Loucy (cell line): Measurements from ENCODE around the gene YWHAH.

Source experiments
- H2AFZ ChIP-seq: fragments of 200-600 bp; sonication (generic); 2 replicates; pipeline ENCODE4 v1.6.0; 2016; ENCODE audit warnings: antibody characterized with exemption, mild to moderate bottlenecking, low read length, moderate library complexity
- H3F3A ChIP-seq: fragments of 200-600 bp; 2 replicates; pipeline ENCODE4 v1.6.0; 2016; ENCODE audit warnings: antibody characterized with exemption, low read depth, mild to moderate bottlenecking
- H3K27me3 ChIP-seq: fragments of 200-600 bp; sonication (generic); 2 replicates; pipeline ENCODE4 v1.6.1; 2014; ENCODE audit warnings: low read length, mild to moderate bottlenecking; ENCODE audit not compliant: insufficient read depth, poor library complexity, severe bottlenecking
- H3K36me3 ChIP-seq: fragments of 200-600 bp; sonication (generic); 2 replicates; pipeline ENCODE4 v1.6.1; 2016; ENCODE audit warnings: low read length; ENCODE audit not compliant: insufficient read depth
- H3K4me1 ChIP-seq: fragments of 200-600 bp; sonication (generic); 2 replicates; pipeline ENCODE4 v1.5.1; 2014; ENCODE audit warnings: low read length, mild to moderate bottlenecking; ENCODE audit not compliant: insufficient read depth, poor library complexity, severe bottlenecking
- H3K4me2 ChIP-seq: fragments of 200-600 bp; sonication (generic); 2 replicates; pipeline ENCODE4 v1.6.0; 2014; ENCODE audit warnings: antibody characterized with exemption, low read length, low read depth, mild to moderate bottlenecking; ENCODE audit not compliant: poor library complexity, severe bottlenecking
- H3K4me3 ChIP-seq: fragments of 200-600 bp; sonication (generic); 2 replicates; pipeline ENCODE4 v1.5.1; 2014; ENCODE audit warnings: low read length, mild to moderate bottlenecking, mixed read lengths; ENCODE audit not compliant: poor library complexity, severe bottlenecking
- H3K79me2 ChIP-seq: fragments of 200-600 bp; sonication (generic); 2 replicates; pipeline ENCODE4 v1.6.1; 2014; ENCODE audit warnings: low read length; ENCODE audit not compliant: insufficient read depth
- H3K9ac ChIP-seq: fragments of 200-600 bp; sonication (generic); 2 replicates; pipeline ENCODE4 v1.6.0; 2014; ENCODE audit warnings: mild to moderate bottlenecking, low read depth, low read length, moderate library complexity; ENCODE audit not compliant: poor library complexity, severe bottlenecking
- H3K9me2 ChIP-seq: fragments of 200-600 bp; sonication (generic); replicated peaks from 2 replicates; pipeline ENCODE4 v1.6.1; 2016; ENCODE audit warnings: low read depth, low read length, mixed read lengths
- H3K9me3 ChIP-seq: fragments of 200-600 bp; sonication (generic); 2 replicates; pipeline ENCODE4 v1.6.1; 2014; ENCODE audit warnings: mild to moderate bottlenecking, antibody characterized with exemption, low read length, low read depth; ENCODE audit not compliant: insufficient read depth
- H4K20me1 ChIP-seq: fragments of 200-600 bp; sonication (generic); 2 replicates; pipeline ENCODE4 v1.6.0; 2014; ENCODE audit warnings: antibody characterized with exemption, low read length, mild to moderate bottlenecking; ENCODE audit not compliant: insufficient read depth, poor library complexity, severe bottlenecking
- EZH2phosphoT487 ChIP-seq: fragments of 200-600 bp; IDR thresholded peaks from 2 replicates; pipeline ENCODE4 v1.6.1; 2018; ENCODE audit warnings: antibody characterized with exemption, mild to moderate bottlenecking, moderate library complexity, borderline replicate concordance
- TF ChIP-seq, protein P1 (sequence below): fragments of 200-600 bp; sonication (generic); conservative IDR thresholded peaks from 2 replicates; pipeline ENCODE4 v1.5.1; 2014; ENCODE audit warnings: mild to moderate bottlenecking, antibody characterized with exemption, low read length

The YWHAH gene

DNA sequence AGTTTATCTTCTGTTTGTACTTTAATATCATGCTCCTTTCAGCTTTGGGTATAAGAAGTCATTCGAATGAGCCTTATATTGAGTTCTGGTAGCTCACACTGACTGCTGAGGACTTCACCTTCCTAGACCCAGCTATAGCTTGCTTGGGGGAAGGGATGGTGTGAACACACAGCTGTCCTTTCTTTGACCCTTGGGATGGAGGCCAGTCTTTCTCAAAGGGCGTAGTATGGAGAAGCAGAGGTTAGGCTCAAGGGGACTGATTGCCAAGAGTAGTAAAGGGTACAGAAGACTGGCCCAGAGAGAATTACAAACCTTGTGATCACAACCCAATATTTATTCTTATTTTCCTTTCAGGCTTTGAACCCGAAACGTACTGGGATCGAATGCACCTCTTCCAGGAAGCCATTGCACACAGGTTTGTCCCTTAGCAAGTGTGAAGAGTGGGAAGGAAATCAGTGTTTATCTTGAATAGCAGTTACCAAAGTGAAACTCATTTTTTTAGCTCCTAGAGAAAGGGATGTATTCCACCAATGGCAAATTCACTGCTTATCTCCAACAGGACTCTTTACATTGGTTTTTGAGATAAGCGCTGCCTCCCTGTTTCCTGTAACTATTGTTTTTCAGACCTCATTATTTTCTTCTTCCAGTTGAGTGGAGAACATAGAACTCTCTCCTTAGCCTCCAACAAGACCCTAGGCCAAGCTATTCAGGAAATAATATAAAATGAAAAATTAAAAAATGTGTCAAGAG is 42.8 kb upstream of the YWHAH start:
- Histone ChIP-seq H3K9ac (no peak overlapping the region), H3K79me2 (no peaks in the 10 kb centered on the region), H3K36me3 (peaks cover 26% of the 10 kb centered on the region; the same call in 1 of the 2 replicates), H3K4me1 (no peaks in the 10 kb centered on the region), H3F3A (no peaks in the 10 kb centered on the region), H3K4me2 (no peak overlapping the region), H3K9me3 (no peaks in the 10 kb centered on the region), H3K27me3 (no peaks in the 10 kb centered on the region), H3K4me3 (no peak overlapping the region), H3K9me2 (no peaks in the 10 kb centered on the region), H4K20me1 (no peaks in the 10 kb centered on the region), H2AFZ (no peak overlapping the region)
- no peak for TF ChIP-seq EZH2phosphoT487
- TF ChIP-seq, protein P1, sequence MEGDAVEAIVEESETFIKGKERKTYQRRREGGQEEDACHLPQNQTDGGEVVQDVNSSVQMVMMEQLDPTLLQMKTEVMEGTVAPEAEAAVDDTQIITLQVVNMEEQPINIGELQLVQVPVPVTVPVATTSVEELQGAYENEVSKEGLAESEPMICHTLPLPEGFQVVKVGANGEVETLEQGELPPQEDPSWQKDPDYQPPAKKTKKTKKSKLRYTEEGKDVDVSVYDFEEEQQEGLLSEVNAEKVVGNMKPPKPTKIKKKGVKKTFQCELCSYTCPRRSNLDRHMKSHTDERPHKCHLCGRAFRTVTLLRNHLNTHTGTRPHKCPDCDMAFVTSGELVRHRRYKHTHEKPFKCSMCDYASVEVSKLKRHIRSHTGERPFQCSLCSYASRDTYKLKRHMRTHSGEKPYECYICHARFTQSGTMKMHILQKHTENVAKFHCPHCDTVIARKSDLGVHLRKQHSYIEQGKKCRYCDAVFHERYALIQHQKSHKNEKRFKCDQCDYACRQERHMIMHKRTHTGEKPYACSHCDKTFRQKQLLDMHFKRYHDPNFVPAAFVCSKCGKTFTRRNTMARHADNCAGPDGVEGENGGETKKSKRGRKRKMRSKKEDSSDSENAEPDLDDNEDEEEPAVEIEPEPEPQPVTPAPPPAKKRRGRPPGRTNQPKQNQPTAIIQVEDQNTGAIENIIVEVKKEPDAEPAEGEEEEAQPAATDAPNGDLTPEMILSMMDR: no peak

DNA sequence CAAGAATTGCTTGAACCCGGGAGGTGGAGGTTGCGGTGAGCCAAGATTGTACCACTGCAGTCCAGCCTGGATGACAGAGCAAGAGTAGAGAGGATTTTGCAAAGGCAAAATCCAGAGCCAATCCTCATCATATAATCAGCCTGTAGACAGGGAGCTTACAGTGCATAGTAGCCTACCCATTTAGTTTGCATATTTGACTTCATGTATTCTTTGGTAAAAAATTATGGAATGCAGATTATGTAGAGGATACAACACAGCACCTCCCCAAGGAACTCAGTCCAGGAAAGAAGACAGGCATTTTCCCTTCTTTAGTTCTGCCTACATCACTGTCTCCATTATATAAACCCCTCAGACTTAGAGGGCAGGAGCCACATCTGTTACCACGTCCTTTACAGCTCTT is 39.7 kb upstream of the YWHAH start:
- Histone ChIP-seq H3K79me2 (no peaks in the 10 kb centered on the region), H3K36me3 (peaks cover 11% of the 10 kb centered on the region; the same call in 1 of the 2 replicates), H3K27me3 (no peaks in the 10 kb centered on the region), H3K9me2 (no peaks in the 10 kb centered on the region), H2AFZ (no peak overlapping the region), H3K4me1 (no peaks in the 10 kb centered on the region), H3K9me3 (no peaks in the 10 kb centered on the region), H3K4me2 (no peak overlapping the region), H4K20me1 (no peaks in the 10 kb centered on the region), H3K4me3 (no peak overlapping the region), H3K9ac (no peak overlapping the region), H3F3A (no peaks in the 10 kb centered on the region)
- TF ChIP-seq EZH2phosphoT487: no peak
- TF ChIP-seq, protein P1: no peak

DNA sequence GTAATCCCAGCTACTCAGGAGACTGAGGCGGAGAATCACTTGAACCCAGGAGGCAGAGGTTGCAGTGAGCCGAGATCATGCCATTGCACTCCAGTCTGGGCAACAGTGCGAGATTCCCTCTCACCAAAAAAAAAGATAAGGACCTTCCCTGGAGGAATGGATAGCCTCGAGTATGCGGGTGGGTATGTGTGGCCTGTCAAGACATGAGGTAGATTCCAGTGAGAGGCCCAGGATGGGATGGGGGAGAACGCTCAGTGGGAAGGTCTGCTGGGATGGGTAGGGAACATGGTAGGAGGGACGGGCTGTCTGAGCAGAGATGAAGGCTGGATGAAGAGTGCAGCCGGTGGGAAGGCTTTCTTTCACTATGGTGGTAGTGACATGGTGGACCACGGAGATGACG is 39.0 kb upstream of the YWHAH start:
- TF ChIP-seq, protein P1: no peak
- TF ChIP-seq EZH2phosphoT487: no peak
- no peaks in the 10 kb centered on the region for H3K27me3 ChIP-seq
- H3K9me3 ChIP-seq: no peaks in the 10 kb centered on the region
- no peak overlapping the region for H3K4me2 ChIP-seq
- H4K20me1 ChIP-seq: no peaks in the 10 kb centered on the region
- no peaks in the 10 kb centered on the region for H3K4me1 ChIP-seq
- no peak overlapping the region for H2AFZ ChIP-seq
- H3K36me3 ChIP-seq: peaks cover 11% of the 10 kb centered on the region; the same call in 1 of the 2 replicates
- H3K4me3 ChIP-seq: no peak overlapping the region
- H3K9ac ChIP-seq: no peak overlapping the region
- H3K9me2 ChIP-seq: no peaks in the 10 kb centered on the region
- H3K79me2 ChIP-seq: no peaks in the 10 kb centered on the region
- no peaks in the 10 kb centered on the region for H3F3A ChIP-seq
